HCEC 1CT (cell line): ENCODE data around the gene ANKRD28.
A peak's percentile ranks its signal among the peaks of the same experiment; 100 is the strongest.
"Not testable (repeated sequence)": the region's sequence is repeated elsewhere in the genome, so short reads cannot be mapped to it uniquely, and the experiment has no call there.

ENCODE experiments used
- DNase-seq: peaks from one replicate; pipeline ENCODE4 v3.0.0-alpha.2; 2017

The ANKRD28 gene

GRCh38 chr3:15769256-15769915 lies 28.4 kb downstream of the ANKRD28 start:
- peak; percentile 48 for DNase-seq

GRCh38 chr3:15768421-15769255 lies 29.1 kb downstream of the ANKRD28 start:
- DNase-seq = peak; percentile 99

- DNase-seq = no peak
Observed at GRCh38 chr3:15766406-15766805, 31.4 kb downstream of the ANKRD28 start.

- no peak for DNase-seq
Observed at GRCh38 chr3:15758295-15758694, 39.5 kb downstream of the ANKRD28 start.

GRCh38 chr3:15757824-15758223 lies 40.0 kb downstream of the ANKRD28 start:
- no peak for DNase-seq

GRCh38 chr3:15756505-15756904 lies 41.3 kb downstream of the ANKRD28 start:
- no peak for DNase-seq

GRCh38 chr3:15755780-15756179 lies 42.0 kb downstream of the ANKRD28 start:
- no peak for DNase-seq

GRCh38 chr3:15755181-15755580 lies 42.6 kb downstream of the ANKRD28 start:
- DNase-seq = no peak

- DNase-seq = peak; percentile 66
Observed at GRCh38 chr3:15754047-15754446, 43.7 kb downstream of the ANKRD28 start.

- no peak for DNase-seq
Observed at GRCh38 chr3:15753056-15753710, 44.6 kb downstream of the ANKRD28 start.

GRCh38 chr3:15750879-15751278 lies 46.9 kb downstream of the ANKRD28 start:
- no peak for DNase-seq

- DNase-seq = peak; percentile 34
Observed at GRCh38 chr3:15750143-15750542, 47.6 kb downstream of the ANKRD28 start.

- DNase-seq = not testable (repeated sequence)
Observed at GRCh38 chr3:15745896-15746295, 51.9 kb downstream of the ANKRD28 start.

GRCh38 chr3:15744176-15744575 lies 53.6 kb downstream of the ANKRD28 start:
- no peak for DNase-seq

GRCh38 chr3:15743587-15744009 lies 54.2 kb downstream of the ANKRD28 start:
- no peak for DNase-seq

- not testable (repeated sequence) for DNase-seq
Observed at GRCh38 chr3:15742236-15742635, 55.5 kb downstream of the ANKRD28 start.

- not testable (repeated sequence) for DNase-seq
Observed at GRCh38 chr3:15738616-15739005, 59.2 kb downstream of the ANKRD28 start.

- DNase-seq = no peak
Observed at GRCh38 chr3:15731024-15731423, 66.8 kb downstream of the ANKRD28 start.

- no peak for DNase-seq
Observed at GRCh38 chr3:15728766-15729165, 69.0 kb downstream of the ANKRD28 start.

GRCh38 chr3:15726881-15727280 lies 70.9 kb downstream of the ANKRD28 start:
- DNase-seq = no peak

- DNase-seq = peak; percentile 26
Observed at GRCh38 chr3:15726043-15726442, 71.7 kb downstream of the ANKRD28 start.

- peak; percentile 54 for DNase-seq
Observed at GRCh38 chr3:15724446-15724845, 73.3 kb downstream of the ANKRD28 start.

GRCh38 chr3:15723624-15723884 lies 74.2 kb downstream of the ANKRD28 start:
- no peak for DNase-seq
